HL-60/S4 treated with retinoic acid at 250 ng/mL for 4 days and 3 days (cell line): ENCODE data around the gene ITPRID1.
"Not testable (repeated sequence)": the region's sequence is repeated elsewhere in the genome, so short reads cannot be mapped to it uniquely, and the experiment has no call there.

Experiments used
- in situ Hi-C: fragments of 300-500 bp; cut with MboI; formaldehyde crosslinking; loops from 2 replicates; pipeline ENCODE4 v1.7.0; 2022; ENCODE audit warnings: low sequenced_read_pairs

The ITPRID1 gene

GRCh38 chr7:31516680-31517502 is 3.0 kb downstream of the ITPRID1 start:
- in situ Hi-C loops = no loop called here

GRCh38 chr7:31517513-31517912 is 3.6 kb downstream of the ITPRID1 start:
- in situ Hi-C loops = no loop called here

- in situ Hi-C loops = no loop called here
Measured at GRCh38 chr7:31518766-31519165, 4.9 kb downstream of the ITPRID1 start.

- in situ Hi-C loops = no loop called here
Measured at GRCh38 chr7:31521336-31522010, 7.6 kb downstream of the ITPRID1 start.

- in situ Hi-C loops = no loop called here
Measured at GRCh38 chr7:31526864-31527263, 13.0 kb downstream of the ITPRID1 start.

- in situ Hi-C loops = no loop called here
Measured at GRCh38 chr7:31529103-31529502, 15.2 kb downstream of the ITPRID1 start.

GRCh38 chr7:31540651-31541185 is 26.8 kb downstream of the ITPRID1 start:
- in situ Hi-C loops = not testable (repeated sequence)

- in situ Hi-C loops = no loop called here
Measured at GRCh38 chr7:31545549-31545948, 31.7 kb downstream of the ITPRID1 start.

GRCh38 chr7:31549611-31550010 is 35.7 kb downstream of the ITPRID1 start:
- in situ Hi-C loops = no loop called here

GRCh38 chr7:31550432-31550831 is 36.5 kb downstream of the ITPRID1 start:
- in situ Hi-C loops = no loop called here

GRCh38 chr7:31553661-31554081 is 39.8 kb downstream of the ITPRID1 start:
- in situ Hi-C loops = no loop called here

GRCh38 chr7:31562002-31562401 is 48.1 kb downstream of the ITPRID1 start:
- in situ Hi-C loops = no loop called here

GRCh38 chr7:31563522-31563921 is 49.6 kb downstream of the ITPRID1 start:
- in situ Hi-C loops = no loop called here

- in situ Hi-C loops = no loop called here
Measured at GRCh38 chr7:31563951-31564350, 50.1 kb downstream of the ITPRID1 start.

GRCh38 chr7:31564661-31565060 is 50.8 kb downstream of the ITPRID1 start:
- in situ Hi-C loops = no loop called here

- in situ Hi-C loops = no loop called here
Measured at GRCh38 chr7:31569528-31569927, 55.6 kb downstream of the ITPRID1 start.

GRCh38 chr7:31583526-31583925 is 69.6 kb downstream of the ITPRID1 start:
- in situ Hi-C loops = no loop called here

- in situ Hi-C loops = no loop called here
Measured at GRCh38 chr7:31583942-31584341, 70.1 kb downstream of the ITPRID1 start.

GRCh38 chr7:31595390-31595789 is 81.5 kb downstream of the ITPRID1 start:
- in situ Hi-C loops = no loop called here

GRCh38 chr7:31602041-31602625 is 88.2 kb downstream of the ITPRID1 start:
- in situ Hi-C loops = no loop called here

- in situ Hi-C loops = no loop called here
Measured at GRCh38 chr7:31603046-31603445, 89.2 kb downstream of the ITPRID1 start.

- in situ Hi-C loops = no loop called here
Measured at GRCh38 chr7:31613604-31614003, 99.7 kb downstream of the ITPRID1 start.
